Measurements from ENCODE around the gene ZNF844.
"Not testable (repeated sequence)": the region's sequence is repeated elsewhere in the genome, so short reads cannot be mapped to it uniquely, and the experiment has no call there.

ZNF844 gene

GRCh38 chr19:12064590-12065538 is at the start of gene ZNF844:
Gene ZNF844 (plus strand): TSS chr19:12064731. CDS start chr19:12064874, 143 bp downstream.
- no peak for DNase-seq

- DNase-seq: no peak
Observed at GRCh38 chr19:12015015-12015752, 49.3 kb upstream of the ZNF844 start.

GRCh38 chr19:12015753-12016116 is 48.8 kb upstream of the ZNF844 start:
- no peak for DNase-seq

- DNase-seq: no peak
Observed at GRCh38 chr19:12034198-12034597, 30.3 kb upstream of the ZNF844 start.

- DNase-seq: no peak
Observed at GRCh38 chr19:12034620-12035019, 29.9 kb upstream of the ZNF844 start.

- DNase-seq: no peak
Observed at GRCh38 chr19:12035220-12036172, 29.0 kb upstream of the ZNF844 start, which contains the start of gene ZNF433. Gene ZNF433 (minus strand): TSS chr19:12035679. CDS start chr19:12035539, 140 bp downstream.

- DNase-seq: no peak
Observed at GRCh38 chr19:12042893-12043292, 21.6 kb upstream of the ZNF844 start.

GRCh38 chr19:12043752-12044422 is 20.6 kb upstream of the ZNF844 start:
- no peak for DNase-seq

- no peak for DNase-seq
Observed at GRCh38 chr19:12047868-12048267, 16.7 kb upstream of the ZNF844 start.

- no peak for DNase-seq
Observed at GRCh38 chr19:12052091-12052496, 12.4 kb upstream of the ZNF844 start.

- DNase-seq: no peak
Observed at GRCh38 chr19:12052497-12053169, 11.9 kb upstream of the ZNF844 start, which contains the start of gene ZNF878. Gene ZNF878 (minus strand): TSS chr19:12052961. CDS start chr19:12052801, 160 bp downstream.

GRCh38 chr19:12055784-12056183 is 8.7 kb upstream of the ZNF844 start:
- no peak for DNase-seq

GRCh38 chr19:12075538-12076139 is 11.1 kb downstream of the ZNF844 start:
- no peak for DNase-seq

GRCh38 chr19:12076331-12076730 is 11.8 kb downstream of the ZNF844 start:
- not testable (repeated sequence) for DNase-seq

GRCh38 chr19:12077375-12077774 is 12.8 kb downstream of the ZNF844 start:
- no peak for DNase-seq

GRCh38 chr19:12083336-12083735 is 18.8 kb downstream of the ZNF844 start:
- not testable (repeated sequence) for DNase-seq

- no peak for DNase-seq
Observed at GRCh38 chr19:12085074-12085818, 20.7 kb downstream of the ZNF844 start.

- DNase-seq: no peak
Observed at GRCh38 chr19:12090807-12091206, 26.3 kb downstream of the ZNF844 start.

- DNase-seq: no peak
Observed at GRCh38 chr19:12092065-12092867, 27.7 kb downstream of the ZNF844 start.
